Measurements from ENCODE around the gene ZNF605. TPM values are rescaled to one million over a fixed set of nuclear protein-coding genes. Genes with fewer than 3 reads are reported as not detected.

The ZNF605 gene
- total RNA-seq, 1 experiment from 2014 or later: 8.6 TPM

DNA sequence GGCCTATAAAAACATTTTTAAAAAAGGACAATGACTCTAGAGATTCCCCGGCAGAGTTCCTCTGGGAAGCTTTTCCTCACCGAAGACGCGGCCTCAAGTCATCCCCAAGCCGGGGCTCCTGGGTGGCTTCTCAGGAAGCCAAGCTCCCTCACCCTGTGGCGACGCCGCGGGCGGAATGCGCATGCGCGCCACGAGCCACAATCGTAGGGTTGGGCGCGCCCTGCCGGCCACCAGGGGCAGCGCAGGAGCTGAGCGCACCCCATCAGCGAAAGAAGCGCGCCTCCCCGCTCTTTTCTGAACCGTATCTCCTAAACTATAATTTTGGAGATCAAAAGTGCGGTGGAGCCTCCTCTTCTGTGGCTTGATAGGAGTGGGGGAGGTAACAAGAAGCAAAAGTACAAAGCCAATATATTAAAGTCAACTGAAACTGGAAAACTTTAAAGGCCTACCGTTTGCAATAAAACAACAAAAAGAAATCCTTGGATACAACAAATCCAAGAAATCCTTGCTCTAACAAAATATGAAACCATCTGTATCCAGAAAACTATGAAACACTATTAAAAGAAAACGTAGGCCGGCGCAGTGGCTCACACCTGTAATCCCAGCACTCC lies 51.3 kb downstream of the ZNF605 start:
- Histone ChIP-seq H2AFZ (ENCODE audit: low read length) (peak overlapping the region; percentile 28), H3F3A (ENCODE audit: low read length, unreplicated experiment) (no peaks in the 10 kb centered on the region), H3K4me2 (ENCODE audit: low read length) (0 out of 2 replicates have a peak overlapping the region, but pooled peaks have one; percentile 22), H3K79me2 (ENCODE audit: low read length) (no peaks in the 10 kb centered on the region), H3K4me1 (ENCODE audit: insufficient read depth, low read length) (peaks cover 3% of the 10 kb centered on the region; the same call in 1 of the 2 replicates), H3K9me2 (replicated peaks; ENCODE audit: low read length) (no peaks in the 10 kb centered on the region), H3K9me3 (ENCODE audit: low read length) (no peaks in the 10 kb centered on the region), H3K4me3 (ENCODE audit: low read length) (no peak overlapping the region), H4K20me1 (ENCODE audit: low read length) (no peaks in the 10 kb centered on the region), H3K36me3 (ENCODE audit: low read depth, low read length) (no peaks in the 10 kb centered on the region), H3K27me3 (ENCODE audit: low read length) (no peaks in the 10 kb centered on the region), H3K9ac (ENCODE audit: low read length) (no peak overlapping the region), H3K27ac (ENCODE audit: low read length) (no peak overlapping the region)
- CTCF ChIA-PET: no interaction called here
- BruUV-seq (replicated peaks): no TSS peak
- DNase-seq (peak; percentile 73), ATAC-seq (no peak)
- TF ChIP-seq, protein P1, sequence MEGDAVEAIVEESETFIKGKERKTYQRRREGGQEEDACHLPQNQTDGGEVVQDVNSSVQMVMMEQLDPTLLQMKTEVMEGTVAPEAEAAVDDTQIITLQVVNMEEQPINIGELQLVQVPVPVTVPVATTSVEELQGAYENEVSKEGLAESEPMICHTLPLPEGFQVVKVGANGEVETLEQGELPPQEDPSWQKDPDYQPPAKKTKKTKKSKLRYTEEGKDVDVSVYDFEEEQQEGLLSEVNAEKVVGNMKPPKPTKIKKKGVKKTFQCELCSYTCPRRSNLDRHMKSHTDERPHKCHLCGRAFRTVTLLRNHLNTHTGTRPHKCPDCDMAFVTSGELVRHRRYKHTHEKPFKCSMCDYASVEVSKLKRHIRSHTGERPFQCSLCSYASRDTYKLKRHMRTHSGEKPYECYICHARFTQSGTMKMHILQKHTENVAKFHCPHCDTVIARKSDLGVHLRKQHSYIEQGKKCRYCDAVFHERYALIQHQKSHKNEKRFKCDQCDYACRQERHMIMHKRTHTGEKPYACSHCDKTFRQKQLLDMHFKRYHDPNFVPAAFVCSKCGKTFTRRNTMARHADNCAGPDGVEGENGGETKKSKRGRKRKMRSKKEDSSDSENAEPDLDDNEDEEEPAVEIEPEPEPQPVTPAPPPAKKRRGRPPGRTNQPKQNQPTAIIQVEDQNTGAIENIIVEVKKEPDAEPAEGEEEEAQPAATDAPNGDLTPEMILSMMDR (conservative IDR thresholded peaks at IDR 0.05; ENCODE audit: low read depth, low read length): peak; percentile 80
- TF ChIP-seq EZH2 (IDR thresholded peaks at IDR 0.05; ENCODE audit: low read length, unreplicated experiment): no peak
- intact Hi-C loops (cut with micrococcal nuclease): no loop called here
- POLR2A ChIA-PET (ENCODE audit: unreplicated experiment): no interaction called here

DNA sequence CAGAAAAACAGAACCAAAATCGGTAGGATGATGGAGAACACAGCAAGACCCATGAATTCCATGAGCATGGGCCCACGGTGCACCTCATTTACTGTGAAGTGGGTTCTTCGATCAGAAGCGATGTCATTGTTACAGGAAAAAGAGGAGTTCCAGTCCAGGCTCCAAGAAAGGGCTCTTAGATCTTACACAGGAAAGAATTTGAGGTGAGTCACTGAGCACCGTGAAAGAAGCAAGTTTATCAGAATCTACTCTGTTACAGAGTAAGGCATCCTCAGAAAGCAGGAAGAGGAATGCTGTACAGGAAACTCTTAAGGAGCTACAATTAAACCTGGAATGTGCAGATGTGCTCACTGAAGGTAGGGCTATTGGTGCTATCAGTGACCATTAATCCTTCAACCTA lies 57.1 kb downstream of the ZNF605 start:
- no peaks in the 10 kb centered on the region for H3K36me3 ChIP-seq (ENCODE audit: low read depth, low read length)
- POLR2A ChIA-PET (ENCODE audit: unreplicated experiment): no interaction called here
- DNase-seq (peak; percentile 28), ATAC-seq (peak; percentile 63; the same call in 1 of the 2 replicates)
- no peaks in the 10 kb centered on the region for H4K20me1 ChIP-seq (ENCODE audit: low read length)
- H3K4me2 ChIP-seq (ENCODE audit: low read length): no peak overlapping the region
- BruUV-seq (replicated peaks): no TSS peak
- H3K4me1 ChIP-seq (ENCODE audit: insufficient read depth, low read length): no peaks in the 10 kb centered on the region
- H3K79me2 ChIP-seq (ENCODE audit: low read length): no peaks in the 10 kb centered on the region
- no peaks in the 10 kb centered on the region for H3K9me2 ChIP-seq (replicated peaks; ENCODE audit: low read length)
- TF ChIP-seq EZH2phosphoT487 (IDR thresholded peaks at IDR 0.05; ENCODE audit: borderline replicate concordance, low read length) (no peak), EZH2 (IDR thresholded peaks at IDR 0.05; ENCODE audit: low read length, unreplicated experiment) (no peak)
- TF ChIP-seq, protein P1 (conservative IDR thresholded peaks at IDR 0.05; ENCODE audit: low read depth, low read length): no peak
- CTCF ChIA-PET: no interaction called here
- no peak overlapping the region for H2AFZ ChIP-seq (ENCODE audit: low read length)
- H3K27ac ChIP-seq (ENCODE audit: low read length): no peak overlapping the region
- intact Hi-C loops (cut with micrococcal nuclease): no loop called here
- H3F3A ChIP-seq (ENCODE audit: low read length, unreplicated experiment): no peaks in the 10 kb centered on the region
- no peak overlapping the region for H3K4me3 ChIP-seq (ENCODE audit: low read length)
- H3K9ac ChIP-seq (ENCODE audit: low read length): no peak overlapping the region
- no peaks in the 10 kb centered on the region for H3K27me3 ChIP-seq (ENCODE audit: low read length)
- H3K9me3 ChIP-seq (ENCODE audit: low read length): no peaks in the 10 kb centered on the region

DNA sequence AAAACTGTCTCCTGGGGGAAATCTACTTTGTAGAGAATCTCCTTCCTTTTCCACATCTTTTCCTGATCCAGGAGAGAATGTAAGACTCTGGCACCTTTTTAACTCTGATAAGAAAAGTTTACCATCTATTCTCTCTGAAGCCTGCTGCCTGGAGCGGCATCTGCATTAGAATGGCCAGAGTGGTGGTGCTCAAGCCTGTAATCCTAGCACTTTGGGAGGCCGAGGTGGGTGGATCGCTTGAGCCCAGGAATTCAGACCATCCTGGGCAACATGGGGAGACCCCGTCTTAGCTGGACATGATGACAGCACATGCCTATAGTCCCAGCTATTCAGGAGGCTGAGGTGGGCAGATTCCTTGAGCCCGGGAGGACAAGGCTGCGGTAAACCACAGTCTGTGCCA lies 67.3 kb downstream of the ZNF605 start:
- H3K9me2 ChIP-seq (replicated peaks; ENCODE audit: low read length): no peaks in the 10 kb centered on the region
- intact Hi-C loops (cut with micrococcal nuclease): no loop called here
- H3K4me1 ChIP-seq (ENCODE audit: insufficient read depth, low read length): peaks cover 12% of the 10 kb centered on the region; the same call in 1 of the 2 replicates
- BruUV-seq (replicated peaks): no TSS peak
- no peaks in the 10 kb centered on the region for H3K9me3 ChIP-seq (ENCODE audit: low read length)
- CTCF ChIA-PET: no interaction called here
- H3F3A ChIP-seq (ENCODE audit: low read length, unreplicated experiment): no peaks in the 10 kb centered on the region
- H4K20me1 ChIP-seq (ENCODE audit: low read length): no peaks in the 10 kb centered on the region
- no peak overlapping the region for H3K9ac ChIP-seq (ENCODE audit: low read length)
- H3K4me2 ChIP-seq (ENCODE audit: low read length): no peak overlapping the region
- H3K4me3 ChIP-seq (ENCODE audit: low read length): no peak overlapping the region
- H2AFZ ChIP-seq (ENCODE audit: low read length): no peak overlapping the region
- ATAC-seq (no peak), DNase-seq (no peak)
- H3K36me3 ChIP-seq (ENCODE audit: low read depth, low read length): peaks cover 5% of the 10 kb centered on the region; the same call in 1 of the 2 replicates
- POLR2A ChIA-PET (ENCODE audit: unreplicated experiment): no interaction called here
- H3K27me3 ChIP-seq (ENCODE audit: low read length): no peaks in the 10 kb centered on the region
- no peak overlapping the region for H3K27ac ChIP-seq (ENCODE audit: low read length)
- TF ChIP-seq, protein P1 (conservative IDR thresholded peaks at IDR 0.05; ENCODE audit: low read depth, low read length): no peak
- TF ChIP-seq EZH2 (IDR thresholded peaks at IDR 0.05; ENCODE audit: low read length, unreplicated experiment) (no peak), EZH2phosphoT487 (IDR thresholded peaks at IDR 0.05; ENCODE audit: borderline replicate concordance, low read length) (no peak)
- peaks cover 17% of the 10 kb centered on the region for H3K79me2 ChIP-seq (ENCODE audit: low read length)

All from PC-3 (cell line).